Measurements from ENCODE around the gene ALDH9A1.

DNA sequence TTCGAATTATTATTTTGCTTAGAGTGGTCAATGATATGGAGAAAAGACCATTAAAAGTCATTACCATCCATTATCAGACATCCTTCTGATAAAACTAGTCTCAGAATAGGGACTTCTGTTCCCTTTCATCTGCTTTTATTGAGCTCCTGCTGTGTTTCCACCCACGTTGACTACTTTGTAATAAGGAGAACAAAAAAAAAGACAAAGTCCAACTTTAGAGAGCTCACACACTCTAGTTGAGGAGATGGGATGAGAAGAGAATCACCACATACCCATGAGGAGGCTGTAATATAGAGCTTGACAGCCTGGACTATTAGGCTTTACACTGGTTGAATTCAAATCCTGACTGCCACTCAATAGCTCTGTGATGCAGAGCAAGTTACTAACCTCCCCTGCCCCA is 27.8 kb upstream of the ALDH9A1 start:
- TF ChIP-seq CTCF (IDR thresholded peaks at IDR 0.05) (no peak), POLR2AphosphoS5 (IDR thresholded peaks at IDR 0.05) (no peak), POLR2A (IDR thresholded peaks at IDR 0.05) (no peak), EP300 (IDR thresholded peaks at IDR 0.05) (no peak)

All from gastroesophageal sphincter (tissue), 3 donors.